ENCODE data around the gene RNF208. TPM values are rescaled to one million over a fixed set of nuclear protein-coding genes. Genes with fewer than 3 reads are reported as not detected.

Gene RNF208
- total RNA-seq, 1 experiment from 2014 or later: 38.0 TPM

- H2AFZ ChIP-seq: no peak overlapping the region
- H3K4me2 ChIP-seq: no peak overlapping the region
- peaks cover 21% of the 10 kb centered on the region; the same call in 1 of the 2 replicates for H3F3A ChIP-seq (ENCODE audit: insufficient read depth, low read depth)
- CTCF ChIA-PET: no interaction called here
- no TSS peak for BruUV-seq (replicated peaks)
- TF ChIP-seq EZH2 (IDR thresholded peaks at IDR 0.05; ENCODE audit: low read depth): no peak
- peak; percentile 26; the same call in 1 of the 2 replicates for TF ChIP-seq CTCF (conservative IDR thresholded peaks at IDR 0.05)
- H3K4me1 ChIP-seq (replicated peaks; ENCODE audit: insufficient read depth): peaks cover 13% of the 10 kb centered on the region; the same call in 1 of the 2 replicates
- no peaks in the 10 kb centered on the region for H3K9me3 ChIP-seq (ENCODE audit: insufficient read depth, low read depth)
- H4K20me1 ChIP-seq (ENCODE audit: insufficient read depth): no peaks in the 10 kb centered on the region
- intact Hi-C loops (cut with micrococcal nuclease; ENCODE audit: unreplicated experiment): no loop called here
- POLR2A ChIA-PET (ENCODE audit: unreplicated experiment): no interaction called here
- H3K4me3 ChIP-seq: no peak overlapping the region
- H3K27me3 ChIP-seq (ENCODE audit: insufficient read depth, low read depth): no peaks in the 10 kb centered on the region
- no peaks in the 10 kb centered on the region for H3K36me3 ChIP-seq (ENCODE audit: low read depth)
- H3K27ac ChIP-seq: no peak overlapping the region
- no peak for DNase-seq
- no peaks in the 10 kb centered on the region for H3K9me2 ChIP-seq (ENCODE audit: insufficient read depth)
- H3K79me2 ChIP-seq (ENCODE audit: low read depth): no peaks in the 10 kb centered on the region
These were observed 45.5 kb downstream of the RNF208 start for GRCh38 chr9:137176302-137177182.

GRCh38 chr9:137175345-137175961, 46.6 kb downstream of the RNF208 start:
- Histone ChIP-seq H3K4me1 (replicated peaks; ENCODE audit: insufficient read depth) (peaks cover 13% of the 10 kb centered on the region; the same call in 1 of the 2 replicates), H3F3A (ENCODE audit: insufficient read depth, low read depth) (peaks cover 21% of the 10 kb centered on the region; the same call in 1 of the 2 replicates), H4K20me1 (ENCODE audit: insufficient read depth) (no peaks in the 10 kb centered on the region), H3K27me3 (ENCODE audit: insufficient read depth, low read depth) (no peaks in the 10 kb centered on the region), H3K4me3 (no peak overlapping the region), H3K27ac (no peak overlapping the region), H3K9me3 (ENCODE audit: insufficient read depth, low read depth) (no peaks in the 10 kb centered on the region), H3K4me2 (no peak overlapping the region), H2AFZ (no peak overlapping the region), H3K36me3 (ENCODE audit: low read depth) (no peaks in the 10 kb centered on the region), H3K9me2 (ENCODE audit: insufficient read depth) (no peaks in the 10 kb centered on the region), H3K79me2 (ENCODE audit: low read depth) (no peaks in the 10 kb centered on the region)
- BruUV-seq (replicated peaks): no TSS peak
- TF ChIP-seq EZH2 (IDR thresholded peaks at IDR 0.05; ENCODE audit: low read depth): no peak
- TF ChIP-seq CTCF (conservative IDR thresholded peaks at IDR 0.05): no peak
- POLR2A ChIA-PET (ENCODE audit: unreplicated experiment): no interaction called here
- DNase-seq: no peak
- intact Hi-C loops (cut with micrococcal nuclease; ENCODE audit: unreplicated experiment): no loop called here
- CTCF ChIA-PET: no interaction called here

GRCh38 chr9:137174722-137175293, 47.2 kb downstream of the RNF208 start:
- H3F3A ChIP-seq (ENCODE audit: insufficient read depth, low read depth): peaks cover 21% of the 10 kb centered on the region; the same call in 1 of the 2 replicates
- DNase-seq: no peak
- no peak overlapping the region for H3K4me3 ChIP-seq
- CTCF ChIA-PET: no interaction called here
- no peak overlapping the region for H3K27ac ChIP-seq
- TF ChIP-seq CTCF (conservative IDR thresholded peaks at IDR 0.05) (no peak), EZH2 (IDR thresholded peaks at IDR 0.05; ENCODE audit: low read depth) (no peak)
- no peak overlapping the region for H3K4me2 ChIP-seq
- H3K27me3 ChIP-seq (ENCODE audit: insufficient read depth, low read depth): no peaks in the 10 kb centered on the region
- H2AFZ ChIP-seq: no peak overlapping the region
- no TSS peak for BruUV-seq (replicated peaks)
- intact Hi-C loops (cut with micrococcal nuclease; ENCODE audit: unreplicated experiment): no loop called here
- no peaks in the 10 kb centered on the region for H3K36me3 ChIP-seq (ENCODE audit: low read depth)
- no peaks in the 10 kb centered on the region for H3K9me2 ChIP-seq (ENCODE audit: insufficient read depth)
- no peaks in the 10 kb centered on the region for H4K20me1 ChIP-seq (ENCODE audit: insufficient read depth)
- H3K9me3 ChIP-seq (ENCODE audit: insufficient read depth, low read depth): no peaks in the 10 kb centered on the region
- peaks cover 13% of the 10 kb centered on the region; the same call in 1 of the 2 replicates for H3K4me1 ChIP-seq (replicated peaks; ENCODE audit: insufficient read depth)
- no peaks in the 10 kb centered on the region for H3K79me2 ChIP-seq (ENCODE audit: low read depth)
- POLR2A ChIA-PET (ENCODE audit: unreplicated experiment): no interaction called here
